ENCODE results near the gene SELENOH.

- TF ChIP-seq EP300 (IDR thresholded peaks at IDR 0.05; ENCODE audit: low read depth): no peak
- TF ChIP-seq POLR2AphosphoS5 (IDR thresholded peaks at IDR 0.05): no peak
- TF ChIP-seq CTCF (IDR thresholded peaks at IDR 0.05): no peak
Measured at GRCh38 chr11:57764972-57765371, 23.7 kb downstream of the SELENOH start.
